ENCODE results near the gene STEAP3. TPM values are rescaled to one million over a fixed set of nuclear protein-coding genes. Genes with fewer than 3 reads are reported as not detected.

Gene STEAP3
- total RNA-seq, 1 experiment from 2014 or later: 15.4 TPM

GRCh38 chr2:119180892-119181291, 42.7 kb upstream of the STEAP3 start:
- Mint-ChIP-seq H3K9me3 (no peaks in the 10 kb centered on the region), H3K36me3 (ENCODE audit: insufficient read depth in 1 of 3, low read depth in 3 of 3) (no peaks in the 10 kb centered on the region), H3K4me3 (no peak overlapping the region), H3K4me1 (peaks cover 9 to 11% of the 10 kb centered on the region in 2 experiments), H3K27me3 (ENCODE audit: low read depth) (no peaks in the 10 kb centered on the region; the same call in 1 of the 2 replicates), H3K27ac (peak overlapping the region in 1 of 3 experiments; percentile 81; a peak in 3 of 7 replicates)
- no peak overlapping the region for H3K27ac ChIP-seq (ENCODE audit: insufficient read length, low read depth, low read length)
- no CpG with 5 or more reads among the region's 5 CpGs for WGBS (ENCODE audit: extremely low coverage, insufficient read length, low lambda C conversion rate)
- no peaks in the 10 kb centered on the region for H3K79me1 ChIP-seq (ENCODE audit: insufficient read depth, low read depth, low read length, poor library complexity, severe bottlenecking)
- H2BK20ac ChIP-seq (ENCODE audit: low read depth, low read length, poor library complexity, severe bottlenecking): no peak overlapping the region
- H4K91ac ChIP-seq (ENCODE audit: insufficient read length, low read depth, low read length): no peak overlapping the region
- H4K8ac ChIP-seq (replicated peaks; ENCODE audit: insufficient read length, low read depth, low read length): no peak overlapping the region
- no peak overlapping the region for H3K23ac ChIP-seq (ENCODE audit: insufficient read length, low read depth, low read length)
- H3K23me2 ChIP-seq (ENCODE audit: insufficient read length, low read depth, low read length, poor library complexity, severe bottlenecking): no peaks in the 10 kb centered on the region
- no peaks in the 10 kb centered on the region for H3K4me1 ChIP-seq (ENCODE audit: insufficient read depth, low read length)
- no peak overlapping the region for H3K4me2 ChIP-seq (ENCODE audit: insufficient read depth, insufficient read length, low read length)
- no peak overlapping the region for H2AFZ ChIP-seq (ENCODE audit: low read length)
- no peak overlapping the region for H3K9ac ChIP-seq (ENCODE audit: extremely low read depth, insufficient read length, low read length)
- no peak overlapping the region for H3K4ac ChIP-seq (ENCODE audit: low read depth, low read length)
- TF ChIP-seq CTCF (conservative IDR thresholded peaks at IDR 0.05): no peak
- no peak overlapping the region; the same call in 1 of the 2 replicates for H3K14ac ChIP-seq (ENCODE audit: insufficient read depth, low read length)
- H2AK5ac ChIP-seq (ENCODE audit: insufficient read length, low read length): no peak overlapping the region
- H3K79me2 ChIP-seq (ENCODE audit: insufficient read depth, low read length): no peaks in the 10 kb centered on the region
- H2BK120ac ChIP-seq (ENCODE audit: low read depth, low read length, poor library complexity, severe bottlenecking): no peak overlapping the region
- H3K27me3 ChIP-seq (ENCODE audit: insufficient read depth, low read length): no peaks in the 10 kb centered on the region
- no peak overlapping the region for H2BK12ac ChIP-seq (ENCODE audit: insufficient read length, low read depth, low read length)
- no peak overlapping the region for H3T11ph ChIP-seq (ENCODE audit: low read length)
- DNase-seq: no peak
- H3K18ac ChIP-seq (ENCODE audit: insufficient read length, low read depth, low read length): no peak overlapping the region
- no peak overlapping the region for H2BK15ac ChIP-seq (ENCODE audit: low read depth, low read length)
- no peaks in the 10 kb centered on the region for H4K20me1 ChIP-seq (ENCODE audit: control insufficient read depth, insufficient read depth, insufficient read length)
- no peak overlapping the region for H2BK5ac ChIP-seq (ENCODE audit: insufficient read length, low read length)
- no peak overlapping the region for H4K5ac ChIP-seq (ENCODE audit: insufficient read length, low read depth, low read length)
- H3K9me3 ChIP-seq (ENCODE audit: control insufficient read depth, low read depth, low read length): no peaks in the 10 kb centered on the region
- no peak overlapping the region for H3K56ac ChIP-seq (ENCODE audit: insufficient read length, low read depth, low read length)
